HepG2 (cell line): ENCODE results near the gene G6PC3. TPM values are rescaled to one million over a fixed set of nuclear protein-coding genes. Genes with fewer than 3 reads are reported as not detected.

Experiments used
- ATAC-seq: fragments of 200-7000 bp; cut with Tn5 transposase; 3 replicates; pipeline ENCODE4 v1.9.1; 2020; ENCODE audit warnings: mild to moderate bottlenecking, moderate library complexity
- BruUV-seq: library from RNA; stranded (reverse); fragments of 400-500 nt; replicated peaks from 2 replicates; lab custom pipeline; 2021; lab: Mats Ljungman, UMichigan
- CTCF ChIA-PET: fragments of 300-600 bp; formaldehyde crosslinking; extraction: SDS; loops from one replicate; lab custom pipeline; 2021; ENCODE audit warnings: low total read pairs, inconsistent platforms, low intra/inter-chr PET ratio; lab: Yijun Ruan, JAX
- POLR2A ChIA-PET: fragments of 350-600 bp; sonication (Branson Sonifier 250); formaldehyde crosslinking; loops from one replicate; lab custom pipeline; 2020; ENCODE audit warnings: antibody characterized with exemption, inconsistent platforms; lab: Yijun Ruan, JAX
- DNase-seq: peaks from one replicate; pipeline ENCODE4 v3.0.0-alpha.2; 2015; ENCODE audit warnings: low spot score
- FAIRE-seq: peaks from 3 replicates; lab custom pipeline; 2011; peaks lifted over from hg19 to GRCh38; lab: Jason Lieb, UNC
- H2AFZ ChIP-seq: one replicate; pipeline ENCODE4 v1.6.1; 2011; ENCODE audit warnings: low read length, inconsistent platforms
- H3K27ac ChIP-seq: fragments of 300-600 bp; 3 replicates; pipeline ENCODE4 v1.8.0; 2011; ENCODE audit warnings: mixed run types, mild to moderate bottlenecking, mixed read lengths, low read length, inconsistent platforms; ENCODE audit not compliant: insufficient read depth; ENCODE audit errors: extremely low read length
- H3K27me3 ChIP-seq, 2 experiments: fragments of 200-600 bp in 1 of 2; 2 replicates in 1 of 2; 3 replicates in 1 of 2; pipeline versions ENCODE4 v1.6.0 to v1.8.0; 2011; ENCODE audit warnings: low read length in 2 of 2, mild to moderate bottlenecking in 2 of 2, moderate library complexity in 2 of 2, inconsistent platforms in 1 of 2; ENCODE audit not compliant: insufficient read depth in 2 of 2, control insufficient read depth in 1 of 2
- H3K36me3 ChIP-seq, 2 experiments: fragments of 200-600 bp in 1 of 2; replicated peaks in 1 of 2; 2 replicates in 1 of 2; 3 replicates in 1 of 2; pipeline versions ENCODE4 v1.5.1 to v1.8.0; 2011; ENCODE audit warnings: low read length in 2 of 2, inconsistent platforms in 1 of 2; ENCODE audit not compliant: insufficient read depth in 2 of 2, control insufficient read depth in 1 of 2
- H3K4me1 ChIP-seq: 2 replicates; pipeline ENCODE4 v1.5.1; 2012; ENCODE audit warnings: low read length, inconsistent platforms; ENCODE audit not compliant: insufficient read depth
- H3K4me2 ChIP-seq: 2 replicates; pipeline ENCODE4 v1.6.0; 2011; ENCODE audit warnings: low read depth, low read length, inconsistent platforms
- H3K4me3 ChIP-seq, 3 experiments: fragments of 200-600 bp in 1 of 3; sonication (generic), shearing (Covaris generic) in 1 of 3; replicated peaks in 1 of 3; 2 replicates each; pipeline ENCODE4 v1.5.1; 2011 to 2016; ENCODE audit warnings: low read length in 3 of 3, inconsistent platforms in 2 of 3, low read depth in 2 of 3, mild to moderate bottlenecking in 2 of 3, control low read depth in 1 of 3, mixed read lengths in 1 of 3; ENCODE audit not compliant: insufficient read depth in 1 of 3
- H3K79me2 ChIP-seq: one replicate; pipeline ENCODE4 v1.6.1; 2011; ENCODE audit warnings: low read length, inconsistent platforms; ENCODE audit not compliant: insufficient read depth
- H3K9ac ChIP-seq: 2 replicates; pipeline ENCODE4 v1.6.0; 2011; ENCODE audit warnings: mild to moderate bottlenecking, low read depth, low read length, inconsistent platforms; ENCODE audit not compliant: insufficient read depth
- H3K9me3 ChIP-seq: 2 replicates; pipeline ENCODE4 v1.5.1; 2012; ENCODE audit warnings: mild to moderate bottlenecking, low read length
- H4K20me1 ChIP-seq: 2 replicates; pipeline ENCODE4 v1.6.0; 2011; ENCODE audit warnings: inconsistent platforms, mild to moderate bottlenecking, low read length, moderate library complexity; ENCODE audit not compliant: insufficient read depth
- DDIT3 ChIP-seq: sonication (generic); formaldehyde crosslinking; IDR thresholded peaks from 2 replicates; pipeline ENCODE4 v1.4.0; 2020; ENCODE audit warnings: mild to moderate bottlenecking, missing genetic modification reagents
- DNMT3B ChIP-seq: conservative IDR thresholded peaks from 2 replicates; pipeline ENCODE4 v1.6.1; 2016; ENCODE audit warnings: missing biosample characterization, control low read depth
- EHMT2 ChIP-seq: fragments of 200-600 bp; sonication (generic); IDR thresholded peaks from 2 replicates; pipeline ENCODE4 v1.7.0; 2017; ENCODE audit warnings: antibody characterized with exemption, low read depth, low read length, borderline replicate concordance
- MBD4 ChIP-seq: IDR thresholded peaks from 2 replicates; pipeline ENCODE4 v1.6.1; 2012; ENCODE audit warnings: low read length, inconsistent platforms, borderline replicate concordance
- NFATC3 ChIP-seq: sonication (generic); formaldehyde crosslinking; IDR thresholded peaks from 2 replicates; pipeline ENCODE4 v1.5.1; 2020; ENCODE audit warnings: mild to moderate bottlenecking, missing genetic modification reagents
- PRDM15 ChIP-seq: sonication (generic); formaldehyde crosslinking; IDR thresholded peaks from 2 replicates; pipeline ENCODE4 v1.4.0; 2020; ENCODE audit warnings: missing genetic modification reagents
- RAD51 ChIP-seq: fragments of 450-650 bp; IDR thresholded peaks from 2 replicates; pipeline ENCODE4 v1.6.1; 2016; ENCODE audit warnings: borderline replicate concordance
- RNF2 ChIP-seq: fragments of 450-650 bp; conservative IDR thresholded peaks from 2 replicates; pipeline ENCODE4 v1.6.1; 2016; ENCODE audit warnings: low read depth
- RNF219 ChIP-seq: sonication (generic); formaldehyde crosslinking; IDR thresholded peaks from 2 replicates; pipeline ENCODE4 v1.5.0; 2020; ENCODE audit warnings: mild to moderate bottlenecking, missing genetic modification reagents
- SALL2 ChIP-seq: sonication (generic); formaldehyde crosslinking; IDR thresholded peaks from 2 replicates; pipeline ENCODE4 v1.8.1; 2023; ENCODE audit warnings: mild to moderate bottlenecking, missing genetic modification reagents, inconsistent platforms
- TCF7L2 ChIP-seq: IDR thresholded peaks from 2 replicates; pipeline ENCODE4 v1.6.1; 2011; ENCODE audit warnings: mild to moderate bottlenecking, low read depth, low read length, moderate library complexity
- TRIM24 ChIP-seq: sonication (generic); formaldehyde crosslinking; IDR thresholded peaks from 2 replicates; pipeline ENCODE4 v1.8.0; 2022; ENCODE audit warnings: mild to moderate bottlenecking, missing genetic modification reagents
- ZNF260 ChIP-seq: sonication (generic); formaldehyde crosslinking; IDR thresholded peaks from 2 replicates; pipeline ENCODE4 v1.4.0; 2020; ENCODE audit warnings: missing genetic modification reagents, low read depth, mild to moderate bottlenecking, borderline replicate concordance
- ZNF383 ChIP-seq: sonication (generic); formaldehyde crosslinking; IDR thresholded peaks from 2 replicates; pipeline ENCODE4 v1.4.0; 2020; ENCODE audit warnings: missing genetic modification reagents, mild to moderate bottlenecking, borderline replicate concordance
- ZNF660 ChIP-seq: sonication (generic); formaldehyde crosslinking; IDR thresholded peaks from 2 replicates; pipeline ENCODE4 v1.5.1; 2020; ENCODE audit warnings: mild to moderate bottlenecking, low read depth, missing genetic modification reagents, borderline replicate concordance
- ZSCAN22 ChIP-seq: sonication (generic); formaldehyde crosslinking; IDR thresholded peaks from 2 replicates; pipeline ENCODE4 v1.4.0; 2020; ENCODE audit warnings: mild to moderate bottlenecking, missing genetic modification reagents
- WGBS: methylation state at CpG from one replicate; pipeline ENCODE4 v1.1.6; 2017; ENCODE audit warnings: low lambda C conversion rate; 5-methylcytosine and 5-hydroxymethylcytosine counted together
- in situ Hi-C: cut with HindIII; loops from 2 replicates; pipeline ENCODE4 v1.10.0; 2017; ENCODE audit warnings: low pct_unique_long_range_greater_than_20kb; ENCODE audit not compliant: extremely low pct_ligation_motif_present
- intact Hi-C: fragments of 100-400 bp; cut with micrococcal nuclease; formaldehyde crosslinking; loops from one replicate; pipeline ENCODE4 v1.10.0; 2022; ENCODE audit not compliant: unreplicated experiment
- polyA plus RNA-seq, 8 experiments: library from polyadenylated mRNA; depleted of rRNA in 3 of 8; stranded (reverse) in 7 of 8; unstranded in 1 of 8; fragments of >200 nt; fragmentation: Illumina TruSeq in 4 of 8; extraction: Trizol in 4 of 8; gene quantifications; 2 replicates each; pipeline versions ENCODE4 v1.2.1 to v1.2.3, GENCODE V29; 2011 to 2016; ENCODE audit warnings: low read depth in 4 of 8, missing spikeins in 1 of 8, mixed read lengths in 1 of 8; ENCODE audit not compliant: insufficient read depth in 1 of 8
- total RNA-seq, 5 experiments: library from RNA; depleted of rRNA; stranded (reverse); fragments of >200 nt; fragmentation: Illumina TruSeq; extraction: Trizol; gene quantifications; 2 replicates each; pipeline ENCODE4 v1.2.3, GENCODE V29; 2016; ENCODE audit warnings: low read depth in 1 of 5
- TF ChIP-seq, protein P1 (sequence below): sonication (generic); formaldehyde crosslinking; IDR thresholded peaks from 2 replicates; pipeline ENCODE4 v1.8.0; 2022; ENCODE audit warnings: missing genetic modification reagents, low read depth, mild to moderate bottlenecking, borderline replicate concordance

G6PC3 gene
- total and polyA plus RNA-seq, 2 of the 13 experiments (the other 11 are each of a cell fraction or from before 2014, with no cell fraction given): 38.5 to 75.8 TPM

DNA sequence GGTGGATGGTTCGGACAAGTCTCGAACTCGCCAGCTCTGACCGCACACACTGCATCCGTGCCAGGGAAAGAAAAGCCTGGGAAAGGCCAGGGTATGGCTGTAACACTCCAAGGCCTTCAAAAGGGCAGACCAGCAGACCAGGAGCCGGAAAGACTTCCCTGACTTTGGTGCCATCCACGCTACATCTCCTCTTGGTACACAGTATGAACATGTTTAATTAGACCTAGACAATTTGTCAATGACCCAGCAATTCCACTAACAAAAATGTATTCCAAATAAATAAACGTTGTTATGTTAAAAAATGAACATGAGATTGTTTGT, 53.5 kb downstream of the G6PC3 start:
- BruUV-seq: TSS peak; percentile 94
- Histone ChIP-seq H3K27ac (peak overlapping the region; percentile 81), H3K27me3 (peaks cover 2 to 11% of the 10 kb centered on the region in 2 experiments; a peak in 2 of 5 replicates), H3K4me1 (peaks cover 57% of the 10 kb centered on the region), H3K4me3 (peak overlapping the region; percentile 80 to 97 (median 84)), H3K9ac (peak overlapping the region; percentile 90), H4K20me1 (peaks cover 25% of the 10 kb centered on the region; the same call in 1 of the 2 replicates), H3K9me3 (no peaks in the 10 kb centered on the region), H3K79me2 (peaks cover 3% of the 10 kb centered on the region), H3K36me3 (no peaks in the 10 kb centered on the region), H2AFZ (peak overlapping the region; percentile 45), H3K4me2 (peak overlapping the region; percentile 88)
- no peak; the same call in 2 of the 3 replicates for ATAC-seq
- intact Hi-C loops (loop anchor here (2.0 to 5.0 kb wide), 2 partner anchors 13 to 43 kb away; no protein-coding TSS in a partner anchor), in situ Hi-C loops (loop anchor here (5.0 kb wide), 1 partner anchor 42 kb away; no protein-coding TSS in a partner anchor)
- FAIRE-seq: peak; percentile 39
- 4% methylated on average over 8 of the region's 8 CpGs for WGBS
- ChIA-PET POLR2A (interaction anchor here (0.7 to 4.1 kb wide), 22 partner anchors 9 to 222 kb away, joined by 3 to 83 read pairs (median 8); partner anchors contain the start of genes ATXN7L3, G6PC3, TMEM101 and TMUB2), CTCF (interaction anchor here (1.7 to 2.5 kb wide), 3 partner anchors 9 to 40 kb away, joined by 4 to 21 read pairs (median 8); partner anchors contain the start of gene HROB)
- DNase-seq: no peak
- TF ChIP-seq RAD51 (no peak), DNMT3B (no peak), TCF7L2 (no peak), RNF2 (0 out of 2 replicates have a peak, but pooled peaks have one; percentile 1), ZNF660 (no peak), MBD4 (no peak), DDIT3 (CRISPR knock-in tag) (no peak), EHMT2 (no peak), ZNF260 (CRISPR knock-in tag) (no peak), NFATC3 (CRISPR knock-in tag) (no peak), RNF219 (CRISPR knock-in tag) (no peak), PRDM15 (CRISPR knock-in tag) (no peak), SALL2 (CRISPR knock-in tag) (no peak), ZSCAN22 (CRISPR knock-in tag) (0 out of 2 replicates have a peak, but pooled peaks have one; percentile 37), TRIM24 (CRISPR knock-in tag) (no peak), ZNF383 (CRISPR knock-in tag) (no peak)
- TF ChIP-seq, protein P1, sequence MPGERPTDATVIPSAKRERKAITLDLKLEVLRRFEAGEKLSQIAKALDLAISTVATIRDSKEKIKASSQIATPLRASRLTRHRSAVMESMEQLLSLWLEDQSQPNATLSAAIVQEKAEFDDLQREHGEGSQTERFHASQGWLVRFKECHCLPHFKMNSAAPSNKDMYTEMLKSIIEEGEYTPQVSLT (CRISPR knock-in tag): no peak
